Breast epithelium (tissue), 4 donors: ENCODE results near the gene TNFAIP8. TPM values are rescaled to one million over a fixed set of nuclear protein-coding genes. Genes with fewer than 3 reads are reported as not detected.

Experiments used
- DNase-seq, 2 donors: peaks; one replicate each; pipeline ENCODE4 v3.0.0-alpha.2; 2019; ENCODE audit warnings: low spot score in 2 of 2
- H3K27ac ChIP-seq, 2 donors: fragments of 200-600 bp; sonication (generic) in 1 of 2; one replicate each; pipeline ENCODE4 v1.5.1; 2016 to 2019; ENCODE audit warnings: mild to moderate bottlenecking in 1 of 2
- H3K27me3 ChIP-seq, 2 donors: fragments of 200-600 bp; sonication (generic) in 1 of 2; one replicate each; pipeline versions ENCODE4 v1.5.1 to v1.6.0; 2017 to 2019; ENCODE audit warnings: control low read depth in 1 of 2, mild to moderate bottlenecking in 1 of 2
- H3K36me3 ChIP-seq: fragments of 200-600 bp; one replicate; pipeline ENCODE4 v1.5.1; 2019
- H3K4me1 ChIP-seq, 2 donors: fragments of 200-600 bp; sonication (generic); one replicate each; pipeline ENCODE4 v1.5.1; 2016 to 2019; ENCODE audit warnings: control low read depth in 1 of 2
- H3K4me3 ChIP-seq, 3 donors: fragments of 200-600 bp; sonication (generic); 1 replicate in 2 of 3; 2 replicates in 1 of 3; pipeline ENCODE4 v1.5.1; 2016 to 2019; ENCODE audit warnings: mild to moderate bottlenecking in 3 of 3, moderate library complexity in 2 of 3
- H3K9me3 ChIP-seq, 2 donors: fragments of 200-600 bp; sonication (generic) in 1 of 2; one replicate each; pipeline ENCODE4 v1.5.1; 2016 to 2019; ENCODE audit warnings: control low read depth in 1 of 2
- POLR2A ChIP-seq: fragments of 450-650 bp; IDR thresholded peaks from one replicate; pipeline ENCODE4 v1.6.1; 2016; ENCODE audit warnings: antibody characterized with exemption, mild to moderate bottlenecking, moderate library complexity
- POLR2AphosphoS5 ChIP-seq, 3 donors: sonication (generic); formaldehyde crosslinking; IDR thresholded peaks; one replicate each; pipeline ENCODE4 v1.6.1; 2017; ENCODE audit warnings: antibody characterized with exemption in 3 of 3
- intact Hi-C: fragments of 100-400 bp; cut with DNase I; formaldehyde crosslinking; loops from one replicate; pipeline ENCODE4 v1.15.1; 2023; ENCODE audit warnings: low total_unique reads
- total RNA-seq, 3 donors: library from RNA; depleted of rRNA; stranded (reverse); fragments of >200 nt; gene quantifications; one replicate each; pipeline ENCODE4 v1.1.0, GENCODE V29; 2016
- TF ChIP-seq, protein P1 (sequence below), 3 donors: fragments of 450-650 bp; IDR thresholded peaks; one replicate each; pipeline ENCODE4 v1.5.1; 2016 to 2017; ENCODE audit warnings: antibody characterized with exemption in 3 of 3, mild to moderate bottlenecking in 3 of 3, moderate library complexity in 3 of 3

Gene TNFAIP8
- 100 to 1,000 TPM in 1 of 3 donors, 10 to 100 TPM in 2; 35.4 to 167 (median 37.3) TPM for total RNA-seq

DNA sequence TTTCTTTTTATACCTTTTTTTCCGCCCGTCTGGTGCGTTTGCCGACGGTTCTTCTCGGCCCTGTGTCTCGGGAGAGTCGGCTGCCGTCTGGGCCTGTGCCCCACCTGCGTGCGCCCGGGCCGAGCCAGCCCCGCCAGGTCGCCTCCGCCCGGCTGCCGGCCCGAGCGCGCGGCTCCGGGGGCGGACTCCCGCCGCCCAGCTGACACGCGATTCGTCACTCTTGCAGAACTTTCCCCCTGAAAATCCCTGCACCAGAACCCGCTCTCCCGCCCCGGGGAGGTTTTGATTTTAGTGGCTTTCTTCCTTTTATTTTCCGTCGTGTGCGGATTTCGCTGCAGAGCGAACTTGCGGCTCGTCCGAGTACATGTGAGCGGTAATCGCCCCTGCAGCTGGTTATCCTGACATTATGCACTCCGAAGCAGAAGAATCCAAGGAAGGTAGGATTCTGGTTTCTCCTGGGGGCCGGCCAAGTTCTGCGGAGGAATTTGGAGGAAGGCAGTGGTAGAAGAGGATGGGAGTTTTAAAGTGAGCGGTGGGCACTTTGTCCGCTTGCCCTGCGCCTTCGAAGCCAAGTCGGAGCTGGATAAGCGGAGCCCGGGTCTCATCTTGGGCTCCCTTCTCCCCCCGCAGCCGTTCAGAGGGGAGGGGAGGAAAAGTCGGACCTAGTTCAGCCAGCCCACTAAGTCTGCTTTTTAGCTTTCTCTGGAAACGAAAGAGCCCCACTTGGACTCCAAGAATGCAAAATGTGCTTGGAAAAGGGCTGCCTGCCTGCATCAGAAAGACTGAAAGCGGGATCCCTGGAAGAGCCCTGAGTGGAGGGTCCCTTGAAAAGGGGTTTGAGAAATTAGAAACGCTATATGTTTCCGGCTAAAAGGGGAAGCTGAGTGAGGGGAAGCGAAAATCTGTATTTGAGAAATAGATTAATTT is at the start of gene TNFAIP8:
TSS of gene TNFAIP8 (plus strand) at position 335 of the 927 bp plus-strand sequence. CDS start at position 407, 72 bp downstream.
- H3K9me3 ChIP-seq = no peaks in the 10 kb centered on the region
- H3K27me3 ChIP-seq = no peaks in the 10 kb centered on the region
- H3K4me1 ChIP-seq = no peaks in the 10 kb centered on the region
- H3K4me3 ChIP-seq = peak within 1 kb of the TSS; percentile 65 to 84 (median 67)
- H3K36me3 ChIP-seq = no peaks in the 10 kb centered on the region
- DNase-seq = peak; percentile 31 to 53
- peak within 1 kb of the TSS; percentile 74 to 82 for H3K27ac ChIP-seq
- intact Hi-C loops = no loop called here
- no peak for TF ChIP-seq POLR2A
- TF ChIP-seq POLR2AphosphoS5 (IDR thresholded peaks at IDR 0.05) = no peak
- TF ChIP-seq, protein P1, sequence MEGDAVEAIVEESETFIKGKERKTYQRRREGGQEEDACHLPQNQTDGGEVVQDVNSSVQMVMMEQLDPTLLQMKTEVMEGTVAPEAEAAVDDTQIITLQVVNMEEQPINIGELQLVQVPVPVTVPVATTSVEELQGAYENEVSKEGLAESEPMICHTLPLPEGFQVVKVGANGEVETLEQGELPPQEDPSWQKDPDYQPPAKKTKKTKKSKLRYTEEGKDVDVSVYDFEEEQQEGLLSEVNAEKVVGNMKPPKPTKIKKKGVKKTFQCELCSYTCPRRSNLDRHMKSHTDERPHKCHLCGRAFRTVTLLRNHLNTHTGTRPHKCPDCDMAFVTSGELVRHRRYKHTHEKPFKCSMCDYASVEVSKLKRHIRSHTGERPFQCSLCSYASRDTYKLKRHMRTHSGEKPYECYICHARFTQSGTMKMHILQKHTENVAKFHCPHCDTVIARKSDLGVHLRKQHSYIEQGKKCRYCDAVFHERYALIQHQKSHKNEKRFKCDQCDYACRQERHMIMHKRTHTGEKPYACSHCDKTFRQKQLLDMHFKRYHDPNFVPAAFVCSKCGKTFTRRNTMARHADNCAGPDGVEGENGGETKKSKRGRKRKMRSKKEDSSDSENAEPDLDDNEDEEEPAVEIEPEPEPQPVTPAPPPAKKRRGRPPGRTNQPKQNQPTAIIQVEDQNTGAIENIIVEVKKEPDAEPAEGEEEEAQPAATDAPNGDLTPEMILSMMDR (IDR thresholded peaks at IDR 0.05) = no peak

DNA sequence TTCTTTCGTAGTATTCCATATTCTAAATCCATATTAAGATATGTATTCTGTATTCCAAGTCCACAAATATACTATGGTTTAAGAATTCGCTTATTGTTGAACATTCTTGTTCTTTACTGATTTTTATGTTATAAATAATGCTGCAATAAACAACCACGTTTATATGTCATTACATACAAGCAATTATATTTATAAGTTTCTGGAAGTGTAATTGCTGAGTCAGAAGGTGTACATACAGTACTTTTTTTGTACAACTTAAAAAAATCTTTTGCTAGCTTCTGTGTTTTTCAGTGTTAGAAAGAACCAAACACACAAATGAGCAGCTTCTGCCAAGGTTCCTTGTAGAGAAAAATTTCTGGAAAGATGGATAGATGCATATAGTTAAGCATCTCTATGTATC is 48.6 kb upstream of the TNFAIP8 start:
- Histone ChIP-seq H3K27ac (no peak overlapping the region), H3K27me3 (no peaks in the 10 kb centered on the region), H3K4me3 (no peak overlapping the region), H3K36me3 (no peaks in the 10 kb centered on the region), H3K9me3 (no peaks in the 10 kb centered on the region), H3K4me1 (no peaks in the 10 kb centered on the region)
- TF ChIP-seq POLR2AphosphoS5 (IDR thresholded peaks at IDR 0.05) = no peak
- TF ChIP-seq, protein P1 (IDR thresholded peaks at IDR 0.05) = no peak
- TF ChIP-seq POLR2A = no peak
- no peak for DNase-seq
- intact Hi-C loops = no loop called here

DNA sequence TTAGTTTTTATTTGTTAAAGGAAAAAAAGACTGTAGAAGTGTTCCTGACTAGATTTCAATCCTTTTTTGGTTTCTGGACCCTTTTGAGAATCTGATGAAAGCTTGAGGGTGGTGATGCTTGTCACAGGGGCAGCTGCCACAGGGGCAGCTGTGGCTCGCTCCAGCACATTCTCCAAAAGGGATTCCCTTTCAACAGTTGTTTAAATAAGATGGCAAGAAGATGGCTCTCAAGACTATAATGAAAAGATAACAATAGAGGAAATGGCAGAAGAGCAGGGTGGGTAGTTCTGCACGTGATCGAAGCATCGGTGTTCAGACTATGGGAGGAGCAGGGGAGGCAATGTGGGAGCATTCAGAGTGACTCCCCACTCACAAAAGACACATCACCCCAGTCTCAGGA is 46.5 kb upstream of the TNFAIP8 start:
- DNase-seq = no peak
- no peak for TF ChIP-seq POLR2AphosphoS5 (IDR thresholded peaks at IDR 0.05)
- TF ChIP-seq POLR2A = no peak
- TF ChIP-seq, protein P1 (IDR thresholded peaks at IDR 0.05) = no peak
- no peaks in the 10 kb centered on the region for H3K36me3 ChIP-seq
- H3K4me3 ChIP-seq = no peak overlapping the region
- H3K27me3 ChIP-seq = no peaks in the 10 kb centered on the region
- H3K27ac ChIP-seq = no peak overlapping the region
- no peaks in the 10 kb centered on the region for H3K4me1 ChIP-seq
- intact Hi-C loops = no loop called here
- no peaks in the 10 kb centered on the region for H3K9me3 ChIP-seq

DNA sequence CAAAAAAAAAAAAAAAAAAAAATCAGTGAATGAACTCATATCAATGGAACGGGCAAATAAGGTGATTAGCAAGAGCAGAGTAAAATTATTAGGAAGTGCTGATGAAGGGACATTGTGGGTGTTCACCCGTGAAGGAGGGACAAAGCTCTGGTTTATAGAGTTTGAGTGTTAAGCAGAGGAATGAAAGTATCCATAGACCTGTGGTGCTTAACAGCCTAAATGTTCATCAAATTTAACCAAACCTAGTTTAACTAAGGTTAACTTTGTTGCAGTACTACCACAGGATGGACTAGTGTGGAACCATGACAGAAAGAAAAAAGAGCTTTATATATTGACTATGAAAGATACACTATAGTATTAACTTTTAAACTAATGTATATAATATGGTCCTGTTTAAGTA is 44.1 kb upstream of the TNFAIP8 start:
- Histone ChIP-seq H3K4me3 (no peak overlapping the region), H3K9me3 (no peaks in the 10 kb centered on the region), H3K36me3 (no peaks in the 10 kb centered on the region), H3K27ac (no peak overlapping the region), H3K27me3 (no peaks in the 10 kb centered on the region), H3K4me1 (no peaks in the 10 kb centered on the region)
- no peak for DNase-seq
- intact Hi-C loops = no loop called here
- no peak for TF ChIP-seq POLR2A
- no peak for TF ChIP-seq POLR2AphosphoS5 (IDR thresholded peaks at IDR 0.05)
- TF ChIP-seq, protein P1 (IDR thresholded peaks at IDR 0.05) = no peak

DNA sequence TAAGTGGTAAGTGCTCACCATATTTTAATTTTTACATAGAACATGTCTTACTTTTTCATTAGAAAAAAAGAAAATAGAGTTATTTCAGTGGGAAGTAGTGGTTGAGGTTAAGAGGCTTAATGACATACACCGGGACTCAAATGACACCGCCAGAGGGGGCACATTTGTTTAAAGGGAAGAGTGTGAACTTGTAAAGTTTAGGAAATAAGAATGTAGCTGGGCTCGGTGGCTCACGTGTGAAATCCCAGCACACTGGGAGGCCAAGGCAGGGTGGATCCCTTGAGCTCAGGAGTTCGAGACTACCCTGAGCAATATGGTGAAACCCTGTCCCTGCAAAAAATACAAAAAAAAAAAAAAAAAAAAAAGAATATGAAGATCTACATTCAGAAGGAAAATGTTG is 43.4 kb upstream of the TNFAIP8 start:
- intact Hi-C loops = no loop called here
- H3K9me3 ChIP-seq = no peaks in the 10 kb centered on the region
- H3K27me3 ChIP-seq = no peaks in the 10 kb centered on the region
- DNase-seq = no peak
- H3K27ac ChIP-seq = no peak overlapping the region
- H3K36me3 ChIP-seq = no peaks in the 10 kb centered on the region
- H3K4me1 ChIP-seq = no peaks in the 10 kb centered on the region
- no peak for TF ChIP-seq POLR2AphosphoS5 (IDR thresholded peaks at IDR 0.05)
- no peak for TF ChIP-seq POLR2A
- TF ChIP-seq, protein P1 (IDR thresholded peaks at IDR 0.05) = no peak
- no peak overlapping the region for H3K4me3 ChIP-seq
